Measurements from ENCODE around the gene MAML2.
A peak's percentile ranks its signal among the peaks of the same experiment; 100 is the strongest.

Gene MAML2

GRCh38 chr11:96155627-96156378, 187.2 kb downstream of the MAML2 start:
- peak; percentile 59 for DNase-seq (ENCODE audit: low read depth)

GRCh38 chr11:96154802-96155520, 188.0 kb downstream of the MAML2 start:
- no peak for DNase-seq (ENCODE audit: low read depth)

- no peak for DNase-seq (ENCODE audit: low read depth)
Observed at GRCh38 chr11:96152623-96153022, 190.4 kb downstream of the MAML2 start.

DNA sequence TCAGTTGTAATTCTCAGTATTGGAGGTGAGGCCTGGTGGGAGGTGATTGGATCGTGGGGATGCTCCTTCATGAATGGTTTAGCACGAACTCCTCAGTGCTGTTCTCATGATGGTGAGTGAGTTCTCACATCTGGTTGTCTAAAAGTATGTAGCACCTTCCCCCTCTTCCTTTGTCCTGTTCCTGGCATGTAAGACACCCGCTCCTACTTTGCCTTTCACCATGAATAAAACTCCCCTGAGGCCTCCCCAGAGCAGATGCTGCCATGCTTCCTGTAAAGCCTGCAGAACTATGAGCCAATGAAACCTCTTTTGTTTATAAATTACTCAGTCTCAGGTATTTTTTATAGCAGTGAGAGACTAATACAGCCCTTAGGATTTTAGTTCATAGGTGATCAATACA, 191.5 kb downstream of the MAML2 start:
- DNase-seq (ENCODE audit: low read depth): no peak

GRCh38 chr11:96150609-96151008, 192.4 kb downstream of the MAML2 start:
- DNase-seq (ENCODE audit: low read depth): no peak

GRCh38 chr11:96149743-96150555, 193.0 kb downstream of the MAML2 start:
- DNase-seq (ENCODE audit: low read depth): no peak

DNA sequence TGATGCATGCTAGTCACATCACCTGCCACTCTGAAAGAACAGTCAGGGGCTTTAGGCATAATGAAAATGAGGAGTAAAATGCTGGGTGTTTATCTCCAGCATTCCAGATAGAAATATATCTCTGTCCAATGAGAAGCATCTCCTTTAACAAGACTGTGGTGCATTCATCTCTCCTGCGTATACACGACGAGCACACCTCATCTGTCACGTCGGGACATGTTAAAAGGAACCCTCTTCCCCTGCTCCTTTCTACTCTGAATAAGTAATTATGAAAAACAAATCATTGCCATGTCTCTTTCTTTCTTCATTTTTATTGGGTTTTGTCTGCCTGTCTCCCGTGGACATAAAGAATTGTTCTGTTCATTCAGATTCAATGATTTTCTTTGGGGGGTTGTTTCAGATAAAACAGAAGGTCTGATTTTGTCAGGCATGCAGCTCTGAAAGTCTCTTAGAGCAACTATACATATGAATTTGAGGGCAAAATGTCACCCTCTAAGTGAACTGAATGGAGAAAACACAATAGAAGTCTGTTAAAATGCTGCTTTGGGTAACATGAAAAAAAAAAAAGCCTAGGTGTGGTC, 195.0 kb downstream of the MAML2 start:
- no peak for DNase-seq (ENCODE audit: low read depth)

DNA sequence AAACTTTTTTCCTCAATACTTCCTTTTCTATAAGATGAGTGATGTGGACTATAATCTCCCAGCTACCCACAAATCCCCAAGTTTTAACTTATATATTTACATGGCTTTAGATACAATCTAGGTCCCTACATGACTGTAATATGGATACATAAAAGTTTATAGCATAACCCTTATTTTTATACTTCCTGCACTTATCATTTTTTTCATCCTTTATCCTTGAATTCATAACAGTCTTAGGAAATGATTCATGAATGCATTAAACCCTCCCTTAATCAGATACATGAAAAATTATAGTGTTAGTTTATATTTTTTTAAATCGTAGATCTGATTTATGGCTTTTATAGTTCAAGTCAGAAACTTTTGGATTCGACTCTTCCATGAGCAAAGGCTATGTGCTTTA, 195.8 kb downstream of the MAML2 start:
- no peak for DNase-seq (ENCODE audit: low read depth)

DNA sequence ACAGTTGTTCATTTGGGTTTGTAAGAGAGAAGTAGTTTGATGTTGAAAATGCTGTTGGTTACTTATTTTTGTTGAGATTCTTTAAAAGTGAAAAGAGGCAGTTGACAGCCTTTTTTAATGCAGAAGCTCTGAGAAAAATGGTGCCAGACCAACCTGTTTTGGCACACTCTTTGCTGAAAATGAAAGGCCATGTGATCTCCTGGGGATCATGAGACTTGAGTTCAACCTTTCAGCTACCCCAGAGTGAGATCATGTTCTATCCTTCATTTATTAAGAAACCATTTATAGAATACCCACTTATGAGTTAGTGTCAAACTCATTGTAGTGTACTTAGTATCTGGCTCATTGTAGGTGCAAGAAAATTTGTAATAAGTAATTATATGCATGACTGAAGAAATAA, 196.2 kb downstream of the MAML2 start:
- no peak for DNase-seq (ENCODE audit: low read depth)

DNA sequence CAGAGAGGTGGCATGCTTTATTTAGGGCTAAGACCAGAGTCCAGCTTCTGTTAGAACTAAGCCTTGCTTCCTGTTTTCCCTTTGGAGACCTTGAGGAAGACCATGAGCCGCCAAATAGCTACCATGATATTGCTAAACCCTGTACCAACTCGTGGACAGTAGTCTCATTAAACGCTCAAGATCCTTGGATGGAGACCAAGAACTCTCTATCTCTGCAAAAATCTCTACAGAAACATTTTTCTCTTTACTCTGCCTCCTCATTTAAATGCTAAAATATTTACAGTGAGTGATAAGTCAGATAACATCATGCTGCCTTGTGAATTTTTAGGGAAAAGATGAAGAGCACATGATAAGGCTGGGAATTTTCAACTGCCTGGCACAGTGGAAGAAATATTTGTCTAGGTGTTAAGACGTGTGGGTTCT, 197.8 kb downstream of the MAML2 start:
- DNase-seq (ENCODE audit: low read depth): no peak

GRCh38 chr11:96144553-96144952, 198.4 kb downstream of the MAML2 start:
- no peak for DNase-seq (ENCODE audit: low read depth)

GRCh38 chr11:96143041-96143521, 199.9 kb downstream of the MAML2 start:
- no peak for DNase-seq (ENCODE audit: low read depth)

DNA sequence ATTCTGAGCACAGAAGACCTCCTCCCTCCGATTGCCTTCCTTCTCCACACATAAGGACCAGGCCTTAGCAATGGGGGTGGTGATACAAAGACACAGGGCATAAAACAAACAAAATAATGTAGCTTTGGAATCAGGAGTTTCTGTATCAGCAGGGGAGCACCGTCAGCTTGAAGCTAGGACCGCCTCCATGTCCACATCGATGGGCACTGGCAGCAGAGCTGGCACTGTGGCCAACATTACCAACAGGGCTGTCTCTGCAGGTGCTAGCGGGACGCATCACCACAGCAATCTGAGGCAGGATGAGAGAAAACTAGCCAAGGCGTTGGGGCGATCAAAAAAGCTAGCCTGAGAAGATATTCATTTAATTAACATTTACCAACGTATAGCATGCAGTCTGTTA, 201.4 kb downstream of the MAML2 start:
- DNase-seq (ENCODE audit: low read depth): no peak

GRCh38 chr11:96139691-96140090, 203.3 kb downstream of the MAML2 start:
- DNase-seq (ENCODE audit: low read depth): no peak

DNA sequence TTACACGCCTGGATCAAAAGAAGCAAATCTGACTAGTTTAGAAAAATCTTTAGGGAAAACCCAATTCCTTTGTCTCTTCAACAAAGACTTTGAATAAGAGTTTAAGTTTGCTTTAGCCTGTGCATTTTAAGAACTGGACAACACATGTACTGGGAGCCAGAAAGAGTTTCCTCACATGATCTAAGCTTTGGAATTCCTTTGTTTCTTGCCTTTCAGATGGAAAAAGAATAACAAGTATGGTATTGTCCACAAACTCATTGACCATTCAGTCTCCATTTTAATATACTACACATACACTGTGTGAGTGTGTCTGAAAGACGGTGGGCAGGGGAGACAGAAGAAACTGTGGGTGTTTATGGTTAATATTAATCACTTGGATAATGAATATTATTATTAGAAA, 205.6 kb downstream of the MAML2 start:
- no peak for DNase-seq (ENCODE audit: low read depth)

DNA sequence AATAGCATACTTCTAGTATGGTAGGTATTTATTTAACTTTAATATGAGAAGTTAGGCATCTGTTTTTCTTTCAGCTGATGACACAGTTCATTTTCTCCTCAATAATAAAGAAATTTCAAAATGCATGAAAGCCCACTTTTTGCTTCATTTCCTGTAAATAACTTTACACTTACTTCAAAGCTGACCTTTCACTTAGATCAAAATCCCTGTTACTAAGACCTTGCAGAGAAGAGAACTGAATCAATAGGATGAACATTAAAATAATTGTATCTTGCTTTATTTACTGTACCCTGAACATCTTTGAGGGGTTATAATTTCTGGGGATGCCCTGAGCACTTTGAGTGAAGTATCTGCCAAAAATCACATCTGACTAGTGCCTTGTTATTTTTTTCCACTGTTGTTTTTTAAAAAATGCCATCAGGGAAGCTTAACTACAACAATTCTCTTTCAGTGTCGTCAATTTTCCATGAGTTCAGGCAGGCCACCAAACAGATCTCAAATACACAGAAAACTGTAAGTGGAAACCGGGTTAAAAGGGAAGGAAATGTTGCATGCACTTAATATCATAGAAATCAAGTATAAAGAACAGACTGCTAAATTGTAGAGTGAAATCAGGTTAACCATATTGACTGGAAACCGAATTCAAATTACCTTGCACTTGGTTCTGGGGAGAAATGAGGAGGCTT, 206.2 kb downstream of the MAML2 start:
- no peak for DNase-seq (ENCODE audit: low read depth)

DNA sequence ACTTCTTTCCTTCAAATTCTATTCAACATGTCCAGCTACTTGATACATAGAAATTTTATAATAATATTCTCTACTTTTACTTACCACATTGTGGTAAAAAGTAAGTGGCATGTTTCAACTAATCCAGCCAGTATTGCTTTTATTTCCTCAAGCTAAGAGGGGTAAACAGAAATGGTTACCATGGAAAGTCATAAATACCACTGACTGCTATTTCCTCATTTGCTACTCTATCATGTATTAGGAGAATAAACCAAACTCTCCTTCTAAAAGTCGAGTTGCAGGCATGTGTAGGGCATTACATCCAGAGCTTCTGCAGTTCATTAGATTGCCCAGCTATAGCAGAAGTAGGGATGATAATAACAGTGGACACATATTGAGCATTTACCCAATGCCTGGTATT, 208.4 kb downstream of the MAML2 start:
- DNase-seq (ENCODE audit: low read depth): no peak

DNA sequence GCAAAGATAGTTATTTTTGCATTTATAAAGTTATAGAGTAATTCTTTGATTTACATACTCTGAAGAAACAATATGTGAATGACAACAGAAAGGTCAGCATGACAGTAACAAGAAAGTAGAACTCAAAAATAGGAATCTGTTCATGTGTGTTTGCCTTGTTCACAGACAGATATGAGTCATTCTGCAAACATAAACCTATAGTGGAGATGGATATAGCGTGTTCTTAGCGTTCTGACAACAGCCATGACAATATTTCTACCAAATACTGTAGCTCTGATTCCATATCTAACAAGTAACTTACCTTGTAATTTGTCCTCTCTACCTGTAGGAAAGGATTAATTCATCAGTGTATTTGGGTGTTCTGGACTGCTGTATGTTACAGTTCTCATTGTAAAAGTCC, 210.6 kb downstream of the MAML2 start:
- DNase-seq (ENCODE audit: low read depth): no peak

DNA sequence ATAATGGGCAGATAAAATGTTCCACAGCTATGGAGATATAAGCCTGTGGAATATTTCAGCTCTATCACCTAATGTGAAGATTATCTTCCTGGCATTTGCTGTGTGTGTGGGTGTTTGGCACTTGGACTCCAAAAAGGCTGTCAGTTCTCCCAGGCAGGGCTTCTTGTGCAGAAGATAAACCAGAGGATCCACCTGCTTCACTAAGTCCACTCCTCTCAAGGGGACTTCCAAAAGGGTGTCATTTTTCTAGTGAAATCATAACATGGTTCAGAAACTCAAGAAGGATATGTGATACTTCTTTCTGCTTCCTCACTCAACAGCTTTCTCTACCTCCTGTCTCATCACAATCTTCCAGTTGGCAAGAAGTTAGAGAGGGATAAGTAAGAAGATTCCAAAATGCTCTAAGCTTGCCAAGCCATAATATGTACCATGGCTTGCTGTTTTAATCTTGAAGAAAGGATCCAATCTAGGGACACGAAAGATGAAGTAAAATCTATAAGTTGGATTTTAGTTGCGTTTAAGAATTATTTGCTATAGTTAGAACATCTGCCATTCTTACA, 212.9 kb downstream of the MAML2 start:
- no peak for DNase-seq (ENCODE audit: low read depth)

GRCh38 chr11:96127596-96127959, 215.4 kb downstream of the MAML2 start:
- no peak for DNase-seq (ENCODE audit: low read depth)

- no peak for DNase-seq (ENCODE audit: low read depth)
Observed at GRCh38 chr11:96126917-96127595, 215.9 kb downstream of the MAML2 start.

Data from stimulated activated CD8-positive, alpha-beta memory T cell treated with anti-CD3 and anti-CD28 coated beads, Interleukin-4, amount 100 ng/mL, for 24 hours (primary cell).